Esophagus squamous epithelium (tissue), 4 donors: Measurements from ENCODE around the gene GUCA2A.

Experiments
- CTCF ChIP-seq, 6 experiments: fragments of 450-650 bp in 4 of 6; fragments of 200-600 bp in 2 of 6; sonication (generic) in 2 of 6; IDR thresholded peaks; one replicate each; pipeline ENCODE4 v1.5.1; 2016 to 2019; ENCODE audit warnings: antibody characterized with exemption in 6 of 6, mild to moderate bottlenecking in 4 of 6, moderate library complexity in 4 of 6
- POLR2A ChIP-seq, 4 donors: fragments of 450-650 bp; IDR thresholded peaks; one replicate each; pipeline ENCODE4 v1.6.1; 2017; ENCODE audit warnings: antibody characterized with exemption in 4 of 4, mild to moderate bottlenecking in 4 of 4, moderate library complexity in 3 of 4

GRCh38 chr1:42152119-42152518, 12.4 kb downstream of the GUCA2A start:
- TF ChIP-seq CTCF (IDR thresholded peaks at IDR 0.05): no peak
- no peak for TF ChIP-seq POLR2A (IDR thresholded peaks at IDR 0.05)
